RWPE2 (cell line): ENCODE results near the gene GNB1L.
A peak's percentile ranks its signal among the peaks of the same experiment; 100 is the strongest.

ENCODE experiments used
- ATAC-seq: fragments of 200-7000 bp; cut with Tn5 transposase; 3 replicates; pipeline ENCODE4 v1.9.1; 2021; ENCODE audit warnings: low read depth
- DNase-seq: peaks from one replicate; pipeline ENCODE4 v3.0.0-alpha.2; 2020; ENCODE audit warnings: low spot score
- H3K27ac ChIP-seq: fragments of 450-650 bp; 2 replicates; pipeline ENCODE4 v1.5.1; 2017; ENCODE audit warnings: mild to moderate bottlenecking; ENCODE audit not compliant: poor library complexity, severe bottlenecking
- H3K27me3 ChIP-seq: fragments of 250-450 bp; sonication (Bioruptor Pico); 2 replicates; pipeline ENCODE4 v1.5.1; 2021; ENCODE audit warnings: mild to moderate bottlenecking, moderate library complexity; ENCODE audit not compliant: insufficient read depth, poor library complexity, severe bottlenecking
- H3K36me3 ChIP-seq: fragments of 250-450 bp; sonication (Bioruptor Pico); 2 replicates; pipeline ENCODE4 v1.5.1; 2020; ENCODE audit warnings: low read depth, mild to moderate bottlenecking, moderate library complexity
- H3K4me1 ChIP-seq: fragments of 250-450 bp; sonication (Bioruptor Pico); 2 replicates; pipeline ENCODE4 v1.5.1; 2021; ENCODE audit warnings: mild to moderate bottlenecking, moderate library complexity; ENCODE audit not compliant: insufficient read depth, poor library complexity, severe bottlenecking
- H3K4me3 ChIP-seq: fragments of 250-450 bp; sonication (Bioruptor Pico); 2 replicates; pipeline ENCODE4 v1.5.1; 2021; ENCODE audit warnings: mild to moderate bottlenecking, moderate library complexity; ENCODE audit not compliant: severe bottlenecking
- H3K9me3 ChIP-seq: fragments of 250-450 bp; sonication (Bioruptor Pico); 2 replicates; pipeline ENCODE4 v1.5.1; 2021; ENCODE audit warnings: mild to moderate bottlenecking, moderate library complexity; ENCODE audit not compliant: severe bottlenecking
- TF ChIP-seq, protein P1 (sequence below): fragments of 450-650 bp; IDR thresholded peaks from one replicate; pipeline ENCODE4 v1.5.1; 2017; ENCODE audit warnings: mild to moderate bottlenecking, moderate library complexity; ENCODE audit not compliant: poor library complexity, severe bottlenecking

Gene GNB1L

DNA sequence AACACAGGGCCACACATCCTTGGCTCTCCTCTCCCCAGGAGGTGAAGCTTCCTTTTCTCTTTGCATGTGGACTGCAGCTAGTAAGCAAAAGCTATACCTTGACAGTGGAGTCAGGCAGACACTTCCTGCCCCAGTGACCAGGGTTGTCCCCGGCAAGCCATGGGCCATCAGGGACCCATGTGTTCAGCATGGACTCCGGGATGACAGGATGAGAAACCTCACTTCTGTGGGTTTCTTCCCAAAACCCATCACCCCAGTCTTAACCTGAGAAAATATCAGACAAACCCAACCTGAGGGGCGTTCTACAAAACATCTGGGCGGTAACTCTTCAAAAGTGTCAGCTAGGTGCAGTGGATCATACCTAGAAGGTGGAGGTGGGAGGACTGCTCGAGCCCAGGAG lies 40.2 kb downstream of the GNB1L start:
- H3K36me3 ChIP-seq, result no peaks in the 10 kb centered on the region
- no peaks in the 10 kb centered on the region for H3K4me1 ChIP-seq
- DNase-seq (no peak), ATAC-seq (no peak)
- no peaks in the 10 kb centered on the region for H3K9me3 ChIP-seq
- TF ChIP-seq, protein P1, sequence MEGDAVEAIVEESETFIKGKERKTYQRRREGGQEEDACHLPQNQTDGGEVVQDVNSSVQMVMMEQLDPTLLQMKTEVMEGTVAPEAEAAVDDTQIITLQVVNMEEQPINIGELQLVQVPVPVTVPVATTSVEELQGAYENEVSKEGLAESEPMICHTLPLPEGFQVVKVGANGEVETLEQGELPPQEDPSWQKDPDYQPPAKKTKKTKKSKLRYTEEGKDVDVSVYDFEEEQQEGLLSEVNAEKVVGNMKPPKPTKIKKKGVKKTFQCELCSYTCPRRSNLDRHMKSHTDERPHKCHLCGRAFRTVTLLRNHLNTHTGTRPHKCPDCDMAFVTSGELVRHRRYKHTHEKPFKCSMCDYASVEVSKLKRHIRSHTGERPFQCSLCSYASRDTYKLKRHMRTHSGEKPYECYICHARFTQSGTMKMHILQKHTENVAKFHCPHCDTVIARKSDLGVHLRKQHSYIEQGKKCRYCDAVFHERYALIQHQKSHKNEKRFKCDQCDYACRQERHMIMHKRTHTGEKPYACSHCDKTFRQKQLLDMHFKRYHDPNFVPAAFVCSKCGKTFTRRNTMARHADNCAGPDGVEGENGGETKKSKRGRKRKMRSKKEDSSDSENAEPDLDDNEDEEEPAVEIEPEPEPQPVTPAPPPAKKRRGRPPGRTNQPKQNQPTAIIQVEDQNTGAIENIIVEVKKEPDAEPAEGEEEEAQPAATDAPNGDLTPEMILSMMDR, result no peak
- H3K27ac ChIP-seq, result no peak overlapping the region
- no peaks in the 10 kb centered on the region for H3K27me3 ChIP-seq
- no peak overlapping the region for H3K4me3 ChIP-seq

DNA sequence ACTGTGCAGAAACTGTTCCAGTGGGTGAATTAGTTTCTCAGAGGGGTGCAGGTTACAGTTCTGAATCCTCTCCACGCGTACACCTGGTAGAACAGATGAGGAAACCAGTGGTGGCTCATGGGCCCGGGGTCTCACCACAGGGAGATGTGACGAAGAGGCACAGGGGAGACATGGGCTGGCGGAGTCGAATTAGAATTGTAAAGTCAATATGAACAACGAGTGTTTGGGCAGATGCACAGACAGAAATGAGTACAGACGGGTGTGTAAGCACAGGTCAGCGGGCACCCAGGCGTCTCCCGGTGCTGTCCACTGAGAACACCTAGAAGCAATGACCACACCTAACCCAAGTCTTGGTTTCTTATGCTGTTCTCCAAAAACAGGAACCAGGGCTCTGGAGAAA lies 41.8 kb downstream of the GNB1L start:
- TF ChIP-seq, protein P1, result no peak
- DNase-seq (no peak), ATAC-seq (no peak)
- Histone ChIP-seq H3K4me3 (no peak overlapping the region), H3K4me1 (no peaks in the 10 kb centered on the region), H3K36me3 (no peaks in the 10 kb centered on the region), H3K9me3 (no peaks in the 10 kb centered on the region), H3K27me3 (no peaks in the 10 kb centered on the region), H3K27ac (no peak overlapping the region)

DNA sequence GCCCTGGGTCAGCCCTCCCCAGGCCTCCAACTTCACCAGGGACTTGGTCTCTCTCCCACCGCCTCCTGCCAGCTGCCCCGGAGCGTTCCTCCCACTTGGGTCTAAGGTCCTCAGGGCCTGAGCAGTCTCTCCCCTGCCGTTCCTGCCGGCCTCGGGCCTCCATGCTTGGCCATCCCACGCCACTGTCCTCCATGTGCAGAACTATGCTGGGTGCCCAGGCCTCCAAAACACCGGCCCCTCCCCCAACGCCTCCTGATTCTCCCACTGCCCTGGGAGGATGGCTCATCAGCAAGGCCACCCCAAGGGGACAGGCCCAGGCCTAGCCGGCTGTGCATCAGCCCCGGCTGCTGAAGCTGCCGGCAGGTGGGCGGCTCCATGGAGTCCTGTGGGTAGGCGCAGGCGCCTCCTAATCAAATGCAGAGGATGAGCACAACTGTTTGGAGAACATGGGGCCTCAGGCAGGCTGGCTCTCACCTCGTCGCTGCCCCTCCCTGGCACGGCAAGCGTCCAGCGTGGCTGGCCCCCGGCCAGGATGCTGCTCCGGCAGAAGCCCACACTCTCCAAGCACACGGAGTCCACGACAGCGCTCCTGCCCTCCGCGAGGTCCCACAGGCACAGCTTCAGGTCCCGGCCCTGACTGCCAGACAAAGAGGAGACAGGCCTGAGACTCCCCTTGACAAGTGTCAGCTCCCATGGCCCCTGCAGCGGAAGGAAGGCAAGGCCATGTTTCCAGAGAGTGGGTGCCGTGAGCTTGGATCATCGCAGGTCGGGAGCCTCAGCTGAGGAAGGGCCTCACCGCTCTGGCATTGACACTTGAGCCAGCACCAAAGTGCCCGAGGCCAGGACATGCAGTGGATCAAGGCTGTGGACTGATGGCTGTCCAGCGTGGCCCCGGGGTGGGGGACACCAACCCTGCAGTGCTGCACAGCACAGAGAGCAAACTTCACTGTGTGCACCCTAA lies 42.6 kb downstream of the GNB1L start:
- TF ChIP-seq, protein P1, result no peak
- DNase-seq, result peak; percentile 63
- ATAC-seq, result no peak
- Histone ChIP-seq H3K36me3 (no peaks in the 10 kb centered on the region), H3K4me1 (peaks cover 3% of the 10 kb centered on the region), H3K4me3 (no peak overlapping the region), H3K9me3 (no peaks in the 10 kb centered on the region), H3K27ac (no peak overlapping the region), H3K27me3 (no peaks in the 10 kb centered on the region)

DNA sequence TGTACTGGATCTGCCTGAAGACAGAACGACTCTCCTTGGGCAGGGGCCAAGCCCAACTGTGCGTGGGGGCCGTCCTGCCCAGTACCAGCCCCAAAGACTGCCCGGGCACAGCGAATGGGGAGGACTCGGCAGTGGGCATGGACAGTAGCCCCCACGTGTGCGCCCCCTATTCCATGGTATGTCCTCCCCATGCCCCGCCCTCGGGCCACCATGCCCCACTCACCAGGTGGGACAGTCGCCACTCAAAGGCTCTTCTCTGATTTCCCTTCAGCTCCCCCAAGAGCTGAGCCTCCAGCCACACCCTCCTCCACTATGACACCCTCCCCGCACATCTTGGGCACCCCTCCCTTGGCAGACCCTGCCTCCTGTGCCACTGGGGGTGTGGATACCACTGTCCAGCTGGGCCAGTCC lies 43.5 kb downstream of the GNB1L start:
- H3K4me1 ChIP-seq, result peaks cover 10% of the 10 kb centered on the region
- TF ChIP-seq, protein P1, result no peak
- ATAC-seq, result no peak
- no peaks in the 10 kb centered on the region for H3K9me3 ChIP-seq
- no peak for DNase-seq
- H3K4me3 ChIP-seq, result no peak overlapping the region
- H3K36me3 ChIP-seq, result no peaks in the 10 kb centered on the region
- H3K27me3 ChIP-seq, result no peaks in the 10 kb centered on the region
- H3K27ac ChIP-seq, result no peak overlapping the region
